Activated CD4-positive, alpha-beta T cell treated with anti-CD3 and anti-CD28 coated beads, Interleukin-2, amount 50 U/mL, for 4 hours (primary cell): ENCODE results near the gene CEMIP2.

Source experiments
- DNase-seq, 2 experiments: peaks; one replicate each; pipeline ENCODE4 v3.0.0-alpha.2; 2020

Gene CEMIP2

GRCh38 chr9:71636143-71636839, 132.0 kb downstream of the CEMIP2 start:
- DNase-seq = no peak

DNA sequence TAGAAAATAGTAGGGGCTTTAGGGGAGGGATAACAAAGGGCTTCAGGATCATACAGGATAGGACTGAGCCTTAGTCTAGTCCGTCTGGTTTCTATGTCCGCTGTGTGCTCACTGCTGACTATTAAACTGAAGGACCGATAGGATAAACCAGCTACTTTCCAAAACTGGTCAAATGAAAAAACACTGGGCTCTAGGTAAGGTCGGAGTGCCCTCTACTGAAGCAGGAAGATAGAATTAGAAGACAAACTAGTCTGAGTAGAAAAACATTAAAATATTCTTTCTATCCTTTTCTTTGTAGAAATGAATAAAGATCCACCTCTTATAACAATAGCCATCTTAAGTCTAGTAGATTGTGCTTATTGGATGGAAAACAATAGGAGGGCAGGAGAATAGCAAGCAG, 133.6 kb downstream of the CEMIP2 start:
- DNase-seq = no peak
